Skin epidermis (tissue), 12 donors: ENCODE measurements around the gene WDR37.
"Not testable (repeated sequence)": the region's sequence is repeated elsewhere in the genome, so short reads cannot be mapped to it uniquely, and the experiment has no call there.

Experiments used
- H3K27ac ChIP-seq, 21 experiments: fragments of 200-600 bp; sonication (generic) in 11 of 21; one replicate each; pipeline ENCODE4 v1.5.0; 2020; ENCODE audit warnings: mild to moderate bottlenecking in 3 of 21, inconsistent platforms in 2 of 21, moderate library complexity in 2 of 21
- H3K4me3 ChIP-seq, 7 experiments: fragments of 200-600 bp; sonication (generic) in 2 of 7; one replicate each; pipeline ENCODE4 v1.5.0; 2020; ENCODE audit warnings: inconsistent platforms in 2 of 7, mild to moderate bottlenecking in 2 of 7, moderate library complexity in 1 of 7

WDR37 gene, protein sequence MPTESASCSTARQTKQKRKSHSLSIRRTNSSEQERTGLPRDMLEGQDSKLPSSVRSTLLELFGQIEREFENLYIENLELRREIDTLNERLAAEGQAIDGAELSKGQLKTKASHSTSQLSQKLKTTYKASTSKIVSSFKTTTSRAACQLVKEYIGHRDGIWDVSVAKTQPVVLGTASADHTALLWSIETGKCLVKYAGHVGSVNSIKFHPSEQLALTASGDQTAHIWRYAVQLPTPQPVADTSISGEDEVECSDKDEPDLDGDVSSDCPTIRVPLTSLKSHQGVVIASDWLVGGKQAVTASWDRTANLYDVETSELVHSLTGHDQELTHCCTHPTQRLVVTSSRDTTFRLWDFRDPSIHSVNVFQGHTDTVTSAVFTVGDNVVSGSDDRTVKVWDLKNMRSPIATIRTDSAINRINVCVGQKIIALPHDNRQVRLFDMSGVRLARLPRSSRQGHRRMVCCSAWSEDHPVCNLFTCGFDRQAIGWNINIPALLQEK

DNA sequence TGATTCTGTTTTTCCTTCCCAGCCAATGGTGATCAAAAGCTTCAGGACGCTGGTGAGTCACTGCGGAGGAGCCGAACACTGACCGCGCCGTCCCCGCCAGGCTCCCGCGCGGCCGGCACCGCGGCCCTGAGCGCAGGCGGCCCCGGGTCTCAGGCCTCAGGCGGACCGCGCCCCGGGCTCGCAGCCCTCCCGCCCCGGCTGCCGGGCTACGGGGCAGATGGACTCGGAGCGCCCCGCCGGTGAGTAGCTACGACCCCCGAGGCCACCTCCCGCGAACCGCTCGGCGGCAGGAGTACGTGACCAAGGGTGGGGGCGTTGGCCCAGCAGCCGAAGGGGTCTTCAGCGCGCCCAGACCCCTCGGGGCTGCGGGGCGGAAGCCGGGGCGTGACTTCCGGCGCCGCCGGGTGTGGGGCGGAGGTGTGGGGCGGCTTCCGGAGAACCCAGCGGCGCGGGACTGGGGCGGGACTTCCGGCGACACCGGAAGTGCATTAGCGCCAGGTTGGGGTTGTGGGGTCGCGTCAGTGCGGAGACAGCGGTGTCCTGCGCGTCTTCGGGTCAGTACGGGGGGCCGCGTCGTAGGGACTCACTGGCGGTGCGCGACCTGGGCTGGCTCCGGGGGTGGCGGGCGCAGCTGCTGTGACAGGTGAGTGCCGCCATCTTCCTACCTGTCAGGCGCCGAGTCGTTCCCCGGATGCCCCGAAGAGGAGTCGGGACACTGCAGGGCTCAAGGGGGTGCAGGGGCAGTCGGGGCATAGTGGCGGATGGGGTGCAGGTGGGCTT is at the start of gene WDR37:
Gene WDR37 (plus strand): TSS at position 60 of the 780 bp plus-strand sequence. CDS start 15,771 bp downstream, outside the sequence.
- H3K27ac ChIP-seq = peak within 1 kb of the TSS; percentile 96 to 100 (median 99)

DNA sequence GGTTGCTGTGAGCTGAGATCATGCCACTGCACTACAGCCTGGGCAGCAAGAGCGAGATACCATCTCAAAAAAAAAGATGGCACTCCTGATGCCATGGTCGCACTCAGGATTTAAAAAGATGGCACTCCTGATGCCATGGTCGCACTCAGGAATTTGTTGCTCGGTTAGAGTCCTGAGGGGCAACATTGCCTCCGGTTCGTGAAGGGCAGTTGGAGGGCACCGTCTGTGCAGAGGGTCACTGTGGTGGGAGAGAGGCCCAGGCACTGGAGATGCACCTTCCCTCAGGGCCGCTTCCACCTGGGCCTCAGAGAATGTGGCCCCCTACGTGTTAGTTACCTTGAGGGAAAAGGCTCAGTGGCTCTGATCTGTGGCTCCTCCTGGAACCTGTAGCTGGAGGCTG is 49.6 kb upstream of the WDR37 start:
- Histone ChIP-seq H3K4me3 (no peak overlapping the region), H3K27ac (no peak overlapping the region)

More for the DNA sequence above, at the start of gene WDR37:
- H3K4me3 ChIP-seq = peak within 1 kb of the TSS; percentile 67 to 90 (median 80)

DNA sequence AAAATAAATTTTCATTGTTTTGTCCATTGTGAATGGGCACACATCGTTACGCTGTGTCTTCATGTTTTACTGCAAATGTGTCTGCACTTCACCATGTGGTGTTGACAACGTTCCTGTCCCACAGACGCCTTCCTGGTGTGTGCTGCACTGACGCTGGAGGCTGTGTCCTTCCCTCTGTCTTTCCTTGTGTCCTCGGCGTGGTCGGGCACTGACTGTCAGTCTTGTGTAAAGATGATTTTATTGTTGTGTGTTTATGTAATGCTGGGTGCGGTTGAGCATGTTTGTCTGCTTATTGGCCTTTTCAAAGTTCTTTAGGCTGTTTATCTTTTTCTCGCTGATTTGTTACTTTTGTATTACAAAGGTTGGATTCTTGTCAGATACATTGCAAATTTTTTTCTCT is 48.6 kb upstream of the WDR37 start:
- no peak overlapping the region for H3K27ac ChIP-seq
- no peak overlapping the region for H3K4me3 ChIP-seq

DNA sequence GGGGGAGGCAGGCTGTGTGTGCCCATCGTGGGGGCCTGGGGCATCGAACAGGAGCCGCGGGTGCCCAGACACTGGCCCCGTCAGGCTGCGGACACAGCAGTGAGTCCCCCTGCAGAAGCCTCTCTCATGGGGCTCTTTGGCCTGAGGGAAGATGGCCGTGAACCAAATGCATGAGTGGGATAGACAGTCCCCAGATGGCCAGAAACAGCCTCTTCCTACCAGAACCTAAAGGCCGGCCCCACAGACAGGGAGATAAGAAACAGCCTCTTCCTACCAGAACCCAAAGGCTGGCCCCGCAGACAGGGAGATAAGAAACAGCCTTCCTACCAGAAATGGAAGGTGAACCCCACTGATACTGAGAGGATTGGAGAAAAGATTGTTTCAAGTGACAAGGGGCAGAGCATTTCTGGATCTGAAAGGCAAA is 47.1 kb upstream of the WDR37 start:
- H3K27ac ChIP-seq = no peak overlapping the region
- no peak overlapping the region for H3K4me3 ChIP-seq

- not testable (repeated sequence) for H3K4me3 ChIP-seq, H3K27ac ChIP-seq
These were observed 46.2 kb upstream of the WDR37 start for GRCh38 chr10:1009947-1010346.

GRCh38 chr10:1010703-1011102 is 45.5 kb upstream of the WDR37 start:
- peak overlapping the region in 1 of 21 experiments; percentile 61 for H3K27ac ChIP-seq

DNA sequence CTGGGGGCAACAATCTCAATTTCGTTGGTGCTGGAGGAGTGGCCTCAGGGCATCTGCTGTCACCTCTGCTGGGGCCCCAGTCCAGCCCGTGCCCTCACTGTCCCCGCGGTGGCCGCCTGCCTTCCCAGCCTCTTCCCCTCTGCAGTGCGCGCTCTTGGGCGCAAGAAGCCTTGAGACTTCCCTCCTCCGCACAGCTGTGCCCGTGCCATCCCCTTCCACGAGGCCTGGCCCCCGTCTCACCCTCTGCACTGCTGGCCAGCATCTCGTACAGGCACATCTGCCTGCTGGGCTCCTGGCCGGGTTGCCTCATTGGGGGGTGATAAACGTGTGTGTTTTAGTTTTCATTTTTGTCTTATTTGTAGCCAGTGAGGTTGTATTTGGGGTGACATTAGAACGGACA is 44.5 kb upstream of the WDR37 start:
- Histone ChIP-seq H3K27ac (no peak overlapping the region), H3K4me3 (no peak overlapping the region)

More at GRCh38 chr10:1010703-1011102, 45.5 kb upstream of the WDR37 start:
- H3K4me3 ChIP-seq = no peak overlapping the region

GRCh38 chr10:1015688-1016087 is 40.5 kb upstream of the WDR37 start:
- no peak overlapping the region for H3K4me3 ChIP-seq
- no peak overlapping the region for H3K27ac ChIP-seq

DNA sequence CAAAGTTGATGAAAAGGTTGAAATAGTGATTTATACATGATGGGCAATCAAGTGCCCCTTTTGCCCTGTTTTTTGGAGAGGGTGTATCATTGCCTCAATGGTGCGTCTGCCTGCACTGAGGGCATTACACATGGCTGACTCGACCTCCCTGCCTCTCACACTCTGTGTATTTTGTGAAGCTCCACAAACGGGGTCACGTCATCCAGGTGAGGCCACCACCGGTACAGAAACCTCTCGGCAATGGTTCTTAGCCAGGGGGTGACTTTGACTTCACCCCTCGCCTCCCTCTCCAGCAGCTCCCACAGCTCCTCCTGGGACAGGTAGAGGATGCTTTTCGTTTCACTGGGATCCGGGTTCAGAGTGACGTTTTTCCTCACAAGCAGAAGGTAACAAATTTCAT is 36.8 kb upstream of the WDR37 start:
- Histone ChIP-seq H3K27ac (no peak overlapping the region), H3K4me3 (no peak overlapping the region)

- Histone ChIP-seq H3K27ac (no peak overlapping the region), H3K4me3 (no peak overlapping the region)
These were observed 35.7 kb upstream of the WDR37 start for GRCh38 chr10:1020460-1020859.

GRCh38 chr10:1020958-1021357 is 35.2 kb upstream of the WDR37 start:
- Histone ChIP-seq H3K4me3 (no peak overlapping the region), H3K27ac (no peak overlapping the region)

DNA sequence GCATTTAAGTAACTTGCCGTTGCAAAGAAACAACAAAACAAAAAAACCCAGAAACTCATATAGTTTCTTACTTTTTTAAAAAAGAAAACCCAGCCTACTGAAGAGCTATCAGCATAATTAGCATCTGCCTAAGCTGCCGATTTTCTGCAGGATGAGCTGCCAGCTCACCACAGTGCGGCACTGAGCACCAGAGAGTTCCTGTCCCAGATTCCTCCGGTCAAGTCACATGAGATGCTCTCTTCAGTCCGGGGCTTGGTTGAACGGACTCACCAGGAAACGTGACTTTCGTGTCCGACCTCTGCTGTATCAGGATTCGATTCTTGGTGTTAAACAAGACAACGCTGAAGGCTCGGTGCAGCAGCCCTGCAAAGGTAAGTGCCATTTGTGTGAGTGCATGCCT is 33.8 kb upstream of the WDR37 start:
- no peak overlapping the region for H3K27ac ChIP-seq
- H3K4me3 ChIP-seq = no peak overlapping the region

GRCh38 chr10:1024103-1024502 is 32.1 kb upstream of the WDR37 start:
- Histone ChIP-seq H3K27ac (no peak overlapping the region), H3K4me3 (no peak overlapping the region)

GRCh38 chr10:1025683-1026082 is 30.5 kb upstream of the WDR37 start, which contains the start of gene IDI2:
TSS of gene IDI2 (minus strand) at chr10:1025859. CDS start at chr10:1024723, 1,136 bp downstream.
- Histone ChIP-seq H3K27ac (no peak within 1 kb of the TSS), H3K4me3 (no peak within 1 kb of the TSS)

GRCh38 chr10:1026578-1026977 is 29.6 kb upstream of the WDR37 start:
- Histone ChIP-seq H3K4me3 (no peak overlapping the region), H3K27ac (no peak overlapping the region)

DNA sequence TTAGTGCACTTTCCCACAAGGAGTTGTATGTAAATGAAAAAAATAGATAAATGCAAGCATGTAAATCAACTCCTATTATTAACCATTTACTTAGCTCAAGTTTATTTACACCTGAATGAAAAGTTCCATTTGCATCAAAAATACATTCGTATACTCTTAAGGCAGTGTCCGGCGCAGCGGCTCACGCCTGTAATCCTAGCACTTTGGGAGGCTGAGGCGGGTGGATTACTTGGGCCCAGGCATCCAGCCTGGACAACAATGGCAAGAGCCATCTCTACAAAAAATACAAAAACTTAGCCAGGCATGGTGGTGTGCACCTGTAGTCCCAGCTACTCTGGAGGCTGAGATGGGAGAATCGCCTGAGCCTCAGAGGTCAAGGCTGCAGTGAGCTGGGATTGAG is 26.3 kb upstream of the WDR37 start:
- Histone ChIP-seq H3K4me3 (no peak overlapping the region), H3K27ac (no peak overlapping the region)

GRCh38 chr10:1033601-1034000 is 22.6 kb upstream of the WDR37 start:
- Histone ChIP-seq H3K4me3 (no peak overlapping the region), H3K27ac (peak overlapping the region in 1 of 21 experiments; percentile 34)

- H3K27ac ChIP-seq = peak overlapping the region in 1 of 21 experiments; percentile 75
- H3K4me3 ChIP-seq = no peak overlapping the region
These were observed 21.4 kb upstream of the WDR37 start for GRCh38 chr10:1034758-1035157.

- peak overlapping the region in 11 of 21 experiments; percentile 4 to 75 (median 50) for H3K27ac ChIP-seq
These were observed 21.0 kb upstream of the WDR37 start for GRCh38 chr10:1035201-1035600.

DNA sequence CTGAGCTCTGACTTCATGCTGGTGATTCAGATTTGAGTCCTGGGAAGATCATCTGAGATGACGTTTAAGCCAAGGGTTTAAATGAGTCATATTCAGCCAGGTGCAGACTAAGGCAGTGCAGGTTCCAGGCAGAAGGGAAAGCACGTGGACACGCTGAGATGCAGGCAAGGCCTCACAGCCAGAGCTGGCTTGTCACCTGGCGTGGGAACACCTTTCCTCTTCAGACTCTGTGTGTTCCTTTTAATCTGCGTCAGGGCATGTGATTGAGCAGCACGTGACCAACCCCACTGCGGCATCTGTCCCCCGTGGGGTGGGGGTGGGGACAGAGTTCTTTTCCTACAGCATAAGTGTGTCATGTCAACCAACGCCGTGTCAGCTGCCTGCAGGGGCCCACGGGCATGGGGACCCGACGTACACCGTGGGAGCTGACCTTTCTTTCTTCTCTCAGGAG is 19.8 kb upstream of the WDR37 start:
- Histone ChIP-seq H3K27ac (peak overlapping the region in 13 of 21 experiments; percentile 4 to 75 (median 31)), H3K4me3 (no peak overlapping the region)

More at GRCh38 chr10:1035201-1035600, 21.0 kb upstream of the WDR37 start:
- H3K4me3 ChIP-seq = no peak overlapping the region
